CD14-positive monocyte (primary cell): Measurements from ENCODE around the gene STRAP. TPM values are rescaled to one million over a fixed set of nuclear protein-coding genes. Genes with fewer than 3 reads are reported as not detected.
"Not testable (repeated sequence)": the region's sequence is repeated elsewhere in the genome, so short reads cannot be mapped to it uniquely, and the experiment has no call there.

Experiments used
- DNase-seq, 3 donors: peaks; one replicate each; pipeline ENCODE4 v3.0.0-alpha.2; 2011 to 2022
- H2AFZ ChIP-seq: 2 replicates; pipeline ENCODE4 v1.6.0; 2012; ENCODE audit warnings: mild to moderate bottlenecking, low read depth, low read length, inconsistent platforms; ENCODE audit not compliant: insufficient read depth, poor library complexity, severe bottlenecking
- H3K27ac ChIP-seq, 2 donors: 1 replicate in 1 of 2; 2 replicates in 1 of 2; pipeline ENCODE4 v1.5.1; 2012 to 2013; ENCODE audit warnings: low read length in 2 of 2, control low read depth in 1 of 2, inconsistent platforms in 1 of 2, low read depth in 1 of 2, mild to moderate bottlenecking in 1 of 2
- H3K27me3 ChIP-seq, 2 donors: one replicate each; pipeline versions ENCODE4 v1.6.0 to v1.6.1; 2011 to 2013; ENCODE audit warnings: low read length in 2 of 2; ENCODE audit not compliant: control insufficient read depth in 2 of 2, insufficient read depth in 2 of 2
- H3K36me3 ChIP-seq, 2 donors: replicated peaks in 1 of 2; 1 replicate in 1 of 2; 2 replicates in 1 of 2; pipeline versions ENCODE4 v1.5.1 to v1.6.1; 2012 to 2013; ENCODE audit warnings: low read length in 2 of 2, control low read depth in 1 of 2, inconsistent platforms in 1 of 2, mild to moderate bottlenecking in 1 of 2; ENCODE audit not compliant: insufficient read depth in 2 of 2, control insufficient read depth in 1 of 2
- H3K4me1 ChIP-seq, 2 donors: 1 replicate in 1 of 2; 2 replicates in 1 of 2; pipeline versions ENCODE4 v1.5.1 to v1.6.1; 2012 to 2013; ENCODE audit warnings: low read length in 2 of 2, control low read depth in 1 of 2, inconsistent platforms in 1 of 2, mild to moderate bottlenecking in 1 of 2, moderate library complexity in 1 of 2; ENCODE audit not compliant: insufficient read depth in 2 of 2, control insufficient read depth in 1 of 2
- H3K4me2 ChIP-seq: replicated peaks from 2 replicates; pipeline ENCODE3; 2012; ENCODE audit warnings: low read length, moderate library complexity, mild to moderate bottlenecking; ENCODE audit not compliant: poor library complexity, severe bottlenecking; ENCODE audit errors: extremely low read depth
- H3K4me3 ChIP-seq, 3 experiments: fragments of 200-600 bp in 1 of 3; sonication (generic) in 1 of 3; replicated peaks in 1 of 3; 1 replicate in 2 of 3; 2 replicates in 1 of 3; pipeline ENCODE4 v1.5.1; 2011 to 2013; ENCODE audit warnings: low read length in 3 of 3, mild to moderate bottlenecking in 3 of 3, control low read depth in 2 of 3, low read depth in 2 of 3, inconsistent platforms in 1 of 3, moderate library complexity in 1 of 3
- H3K79me2 ChIP-seq: 2 replicates; pipeline ENCODE4 v1.6.0; 2012; ENCODE audit warnings: mild to moderate bottlenecking, control low read depth, inconsistent platforms, low read length, moderate library complexity; ENCODE audit not compliant: insufficient read depth
- H3K9ac ChIP-seq: 2 replicates; pipeline ENCODE4 v1.6.0; 2017; ENCODE audit warnings: low read length, mild to moderate bottlenecking; ENCODE audit not compliant: insufficient read depth, poor library complexity, severe bottlenecking
- H3K9me3 ChIP-seq, 2 donors: replicated peaks in 1 of 2; 1 replicate in 1 of 2; 2 replicates in 1 of 2; pipeline versions ENCODE4 v1.5.1 to v1.6.1; 2012 to 2013; ENCODE audit warnings: low read length in 2 of 2, control low read depth in 1 of 2; ENCODE audit not compliant: control insufficient read depth in 1 of 2, insufficient read depth in 1 of 2
- H4K20me1 ChIP-seq: 2 replicates; pipeline ENCODE4 v1.6.0; 2012; ENCODE audit warnings: mild to moderate bottlenecking, low read length, control low read depth, moderate library complexity; ENCODE audit not compliant: insufficient read depth
- H3K27ac Mint-ChIP-seq, 7 donors: one replicate each; pipeline ENCODE4 v1.8.0; 2020; ENCODE audit warnings: mild to moderate bottlenecking in 7 of 7, mixed read lengths in 7 of 7, moderate library complexity in 6 of 7, inconsistent platforms in 2 of 7
- H3K27me3 Mint-ChIP-seq, 3 donors: one replicate each; pipeline ENCODE4 v1.8.0; 2021 to 2022; ENCODE audit warnings: low read depth in 3 of 3, mild to moderate bottlenecking in 3 of 3, mixed read lengths in 3 of 3, moderate library complexity in 3 of 3, inconsistent platforms in 1 of 3
- H3K36me3 Mint-ChIP-seq, 2 donors: one replicate each; pipeline ENCODE4 v1.8.0; 2020; ENCODE audit warnings: mixed read lengths in 2 of 2, inconsistent platforms in 1 of 2, mild to moderate bottlenecking in 1 of 2
- H3K4me1 Mint-ChIP-seq: one replicate; pipeline ENCODE4 v1.8.0; 2020; ENCODE audit warnings: mild to moderate bottlenecking, mixed read lengths
- H3K4me3 Mint-ChIP-seq, 2 donors: one replicate each; pipeline ENCODE4 v1.8.0; 2020; ENCODE audit warnings: mild to moderate bottlenecking in 2 of 2, mixed read lengths in 2 of 2, moderate library complexity in 1 of 2
- H3K9me3 Mint-ChIP-seq, 7 donors: one replicate each; pipeline ENCODE4 v1.8.0; 2020 to 2022; ENCODE audit warnings: mixed read lengths in 7 of 7, mild to moderate bottlenecking in 6 of 7, moderate library complexity in 6 of 7, inconsistent platforms in 2 of 7
- CTCF ChIP-seq: fragments of 200-600 bp; IDR thresholded peaks from one replicate; pipeline ENCODE4 v1.8.0; 2022; ENCODE audit warnings: antibody characterized with exemption, mild to moderate bottlenecking
- WGBS: methylation state at CpG from one replicate; pipeline ENCODE4 v1.1.5; 2013; ENCODE audit warnings: missing lambda C conversion rate; ENCODE audit not compliant: insufficient coverage; 5-methylcytosine and 5-hydroxymethylcytosine counted together
- intact Hi-C, 2 donors: fragments of 100-400 bp; cut with micrococcal nuclease; formaldehyde crosslinking; loops; one replicate each; pipeline versions ENCODE4 v1.15.0 to v1.15.1; 2023
- polyA plus RNA-seq, 3 donors: library from polyadenylated mRNA; depleted of rRNA in 1 of 3; unstranded in 2 of 3; stranded (reverse) in 1 of 3; fragments of 300-500 nt in 2 of 3; fragments of >200 nt in 1 of 3; fragmentation: Illumina TruSeq in 2 of 3; gene quantifications; 1 replicate in 2 of 3; 2 replicates in 1 of 3; pipeline ENCODE4 v1.2.3, GENCODE V29; 2012 to 2021

STRAP gene
- polyA plus RNA-seq, 3 donors, result 53.7 to 111 (median 98.2) TPM

DNA sequence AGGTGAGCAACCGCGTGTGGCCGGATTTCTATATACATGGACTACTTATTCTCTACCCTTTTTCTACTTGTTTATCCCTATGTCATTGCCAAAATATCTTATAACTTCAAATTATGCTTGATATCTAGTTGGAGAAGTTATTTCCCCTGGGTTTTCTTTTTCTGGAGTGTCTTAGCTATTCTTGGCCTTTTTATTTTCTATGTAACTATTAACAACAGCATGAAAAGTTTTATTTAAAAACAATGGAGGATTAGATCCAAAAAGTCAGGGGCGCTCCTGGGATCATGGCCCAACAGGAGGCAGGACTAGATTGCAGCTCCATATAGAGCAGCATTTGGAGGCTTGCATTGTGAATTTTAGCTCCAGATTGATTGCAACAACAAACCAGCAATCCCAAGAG lies 8.6 kb upstream of the STRAP start:
- Mint-ChIP-seq H3K9me3 (peaks cover 6 to 13% (median 6%) of the 10 kb centered on the region in 7 donors), H3K4me3 (no peak overlapping the region), H3K36me3 (no peaks in the 10 kb centered on the region), H3K27ac (no peak overlapping the region), H3K27me3 (peaks cover 0 to 5% (median 4%) of the 10 kb centered on the region in 3 donors), H3K4me1 (peaks cover 7% of the 10 kb centered on the region)
- Histone ChIP-seq H3K27ac (no peak overlapping the region), H3K9me3 (peaks cover 0 to 5% of the 10 kb centered on the region in 2 donors), H3K4me3 (no peak overlapping the region), H3K4me1 (no peaks in the 10 kb centered on the region), H3K36me3 (no peaks in the 10 kb centered on the region), H3K27me3 (no peaks in the 10 kb centered on the region), H3K4me2 (no peak overlapping the region), H3K79me2 (no peaks in the 10 kb centered on the region), H2AFZ (no peak overlapping the region), H4K20me1 (no peaks in the 10 kb centered on the region), H3K9ac (no peak overlapping the region)
- TF ChIP-seq CTCF, result no peak
- no CpG with 5 or more reads among the region's 4 CpGs for WGBS
- DNase-seq, result no peak
- intact Hi-C loops, result no loop called here

DNA sequence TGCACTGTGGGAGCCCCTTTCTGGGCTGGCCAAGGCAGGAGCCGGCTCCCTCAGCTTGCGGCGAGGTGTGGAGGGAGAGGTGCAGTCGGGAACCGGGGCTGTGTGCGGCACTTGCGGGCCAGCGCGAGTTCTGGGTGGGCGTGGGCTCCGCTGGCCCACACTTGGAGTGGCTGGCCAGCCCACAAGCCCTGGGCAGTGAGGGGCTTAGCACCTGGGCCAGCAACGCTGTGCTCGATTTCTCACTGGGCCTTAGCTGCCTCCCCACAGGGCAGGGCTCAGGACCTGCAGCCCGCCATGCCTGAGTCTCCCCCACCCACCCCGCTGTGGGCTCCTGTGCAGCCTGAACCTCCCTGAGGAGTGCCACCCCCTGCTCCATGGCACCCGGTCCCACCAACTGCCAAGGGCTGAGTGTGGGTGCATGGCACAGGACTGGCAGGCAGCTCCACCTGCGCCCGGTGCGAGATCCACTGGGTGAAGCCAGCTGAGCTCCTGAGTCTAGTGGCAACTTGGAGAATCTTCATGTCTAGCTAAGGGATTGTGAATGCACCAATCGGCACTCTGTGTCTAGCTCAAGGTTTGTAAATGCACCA lies 7.5 kb upstream of the STRAP start:
- H3K4me1 ChIP-seq, H3K27me3 ChIP-seq, H4K20me1 ChIP-seq, H3K9me3 ChIP-seq, H3K79me2 ChIP-seq, H3K27me3 Mint-ChIP-seq, H3K4me1 Mint-ChIP-seq, H3K36me3 ChIP-seq, H3K27ac ChIP-seq, H3K36me3 Mint-ChIP-seq, DNase-seq, H3K9ac ChIP-seq, intact Hi-C loops, H3K4me3 ChIP-seq, H3K27ac Mint-ChIP-seq, H3K4me2 ChIP-seq, H2AFZ ChIP-seq, H3K4me3 Mint-ChIP-seq: not testable (repeated sequence)
- H3K9me3 Mint-ChIP-seq, result peaks cover 6 to 11% (median 6%) of the 10 kb centered on the region in 7 donors
- 99% methylated on average over 18 of the region's 20 CpGs for WGBS
